OCI-LY7 (cell line): ENCODE measurements around the gene SNX20.

Experiments
- CTCF ChIP-seq: fragments of 200-600 bp; sonication (generic); conservative IDR thresholded peaks from 2 replicates; pipeline ENCODE4 v1.5.1; 2014; ENCODE audit warnings: mild to moderate bottlenecking, antibody characterized with exemption, low read length, moderate library complexity, mixed read lengths
- EZH2phosphoT487 ChIP-seq: fragments of 200-600 bp; sonication (generic); IDR thresholded peaks from 2 replicates; pipeline ENCODE4 v1.6.1; 2018; ENCODE audit warnings: low read depth, borderline replicate concordance, mild to moderate bottlenecking, mixed run types, antibody characterized with exemption, low read length, moderate library complexity, mixed read lengths

GRCh38 chr16:50646345-50646744, 34.8 kb downstream of the SNX20 start:
- no peak for TF ChIP-seq CTCF
- TF ChIP-seq EZH2phosphoT487, result no peak
